WTC11 (cell line): Measurements from ENCODE around the gene LACTBL1. TPM values are rescaled to one million over a fixed set of nuclear protein-coding genes. Genes with fewer than 3 reads are reported as not detected.
"Not testable (repeated sequence)": the region's sequence is repeated elsewhere in the genome, so short reads cannot be mapped to it uniquely, and the experiment has no call there.

Source experiments
- ATAC-seq: fragments of 200-7000 bp; cut with Tn5 transposase; 2 replicates; pipeline ENCODE4 v1.10.0; 2021; ENCODE audit warnings: mild to moderate bottlenecking, moderate library complexity
- CTCF ChIA-PET: fragments of 300-600 bp; sonication (Branson Sonifier 250); formaldehyde crosslinking; loops from one replicate; lab custom pipeline; 2021; ENCODE audit warnings: antibody characterized with exemption; lab: Charles Lee
- POLR2A ChIA-PET: fragments of 350-600 bp; sonication (Branson Sonifier 250); formaldehyde crosslinking; loops from one replicate; lab custom pipeline; 2021; ENCODE audit warnings: antibody characterized with exemption; lab: Charles Lee
- DNase-seq: peaks from one replicate; pipeline ENCODE4 v3.0.0; 2021; ENCODE audit warnings: low spot score
- H3K27ac Mint-ChIP-seq: 2 replicates; pipeline ENCODE4 v1.8.0; 2021; ENCODE audit warnings: mixed read lengths
- H3K27me3 Mint-ChIP-seq: 2 replicates; pipeline ENCODE4 v1.8.0; 2021; ENCODE audit warnings: low read depth, mild to moderate bottlenecking, moderate library complexity, mixed read lengths
- H3K36me3 Mint-ChIP-seq: 2 replicates; pipeline ENCODE4 v1.8.0; 2021; ENCODE audit warnings: mixed read lengths
- H3K4me1 Mint-ChIP-seq: 2 replicates; pipeline ENCODE4 v1.8.0; 2022; ENCODE audit warnings: mixed read lengths
- H3K4me3 Mint-ChIP-seq: 2 replicates; pipeline ENCODE4 v1.8.0; 2021; ENCODE audit warnings: mild to moderate bottlenecking, moderate library complexity, mixed read lengths
- H3K9me3 Mint-ChIP-seq: 2 replicates; pipeline ENCODE4 v1.8.0; 2021; ENCODE audit warnings: mixed read lengths
- ETV6 ChIP-seq: sonication (generic); formaldehyde crosslinking; IDR thresholded peaks from 2 replicates; pipeline ENCODE4 v1.8.1; 2022; ENCODE audit warnings: mild to moderate bottlenecking, missing genetic modification reagents
- GABPB1 ChIP-seq: sonication (generic); formaldehyde crosslinking; IDR thresholded peaks from 2 replicates; pipeline ENCODE4 v1.8.1; 2023; ENCODE audit warnings: mild to moderate bottlenecking, missing genetic modification reagents
- JAZF1 ChIP-seq: fragments of 250-450 bp; sonication (Bioruptor Pico); IDR thresholded peaks from 2 replicates; pipeline ENCODE4 v1.9.0; 2021; ENCODE audit warnings: moderate library complexity, mild to moderate bottlenecking, inconsistent platforms
- KAT7 ChIP-seq: sonication (generic); formaldehyde crosslinking; IDR thresholded peaks from 2 replicates; pipeline ENCODE4 v1.8.1; 2023; ENCODE audit warnings: missing genetic modification reagents, mild to moderate bottlenecking, borderline replicate concordance
- ZBTB21 ChIP-seq: sonication (generic); formaldehyde crosslinking; IDR thresholded peaks from 2 replicates; pipeline ENCODE4 v1.8.1; 2023; ENCODE audit warnings: mild to moderate bottlenecking, missing genetic modification reagents, borderline replicate concordance
- total RNA-seq: library from RNA; stranded (reverse); gene quantifications from 3 replicates; pipeline ENCODE4 v1.2.3, GENCODE V29; 2021
- TF ChIP-seq, protein P1 (sequence below): sonication (generic); formaldehyde crosslinking; IDR thresholded peaks from 2 replicates; pipeline ENCODE4 v1.8.1; 2022; ENCODE audit warnings: mild to moderate bottlenecking, moderate library complexity, missing genetic modification reagents
- TF ChIP-seq, protein P2 (sequence below): sonication (generic); formaldehyde crosslinking; IDR thresholded peaks from 2 replicates; pipeline ENCODE4 v1.8.0; 2022; ENCODE audit warnings: missing genetic modification reagents
- TF ChIP-seq, protein P3 (sequence below): sonication (generic); formaldehyde crosslinking; IDR thresholded peaks from 2 replicates; pipeline ENCODE4 v1.8.1; 2023; ENCODE audit warnings: mild to moderate bottlenecking, missing genetic modification reagents
- TF ChIP-seq, protein P4 (sequence below): fragments of 250-450 bp; sonication (Bioruptor Pico); IDR thresholded peaks from 2 replicates; pipeline ENCODE4 v1.9.0; 2021; ENCODE audit warnings: mild to moderate bottlenecking, borderline replicate concordance
- TF ChIP-seq, protein P5 (sequence below): sonication (generic); formaldehyde crosslinking; IDR thresholded peaks from 2 replicates; pipeline ENCODE4 v1.8.1; 2023; ENCODE audit warnings: mild to moderate bottlenecking, moderate library complexity, missing genetic modification reagents
- TF ChIP-seq, protein P6 (sequence below): sonication (generic); formaldehyde crosslinking; IDR thresholded peaks from 2 replicates; pipeline ENCODE4 v1.8.1; 2023; ENCODE audit warnings: mild to moderate bottlenecking, missing genetic modification reagents, borderline replicate concordance
- TF ChIP-seq, protein P7 (sequence below): sonication (generic); formaldehyde crosslinking; IDR thresholded peaks from 2 replicates; pipeline ENCODE4 v1.8.0; 2022; ENCODE audit warnings: mild to moderate bottlenecking, missing genetic modification reagents

Gene LACTBL1
- total RNA-seq, 1 experiment from 2014 or later, result not detected

DNA sequence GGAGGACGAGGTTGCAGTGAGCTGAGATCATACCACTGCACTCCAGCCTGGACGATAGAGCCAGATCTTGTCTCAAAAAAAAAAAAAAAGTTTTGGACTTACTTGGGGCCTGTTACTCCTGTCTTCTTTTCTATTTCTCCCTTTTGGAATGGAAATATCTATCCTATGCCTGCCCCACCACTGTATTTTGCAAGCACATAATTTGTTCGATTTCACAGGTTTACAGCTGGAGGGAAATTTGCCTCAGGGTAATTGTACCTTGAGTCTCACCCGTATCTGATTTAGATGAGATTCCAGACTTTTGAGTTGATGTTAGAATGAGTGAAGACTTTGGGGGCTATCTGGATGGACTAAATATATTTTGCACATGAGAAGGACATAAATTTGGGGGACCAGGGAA is 34.4 kb upstream of the LACTBL1 start:
- 0 out of 2 replicates have a peak, but pooled peaks cover 4% of the 10 kb centered on the region for H3K9me3 Mint-ChIP-seq
- H3K4me1 Mint-ChIP-seq, result no peaks in the 10 kb centered on the region
- no peak overlapping the region for H3K4me3 Mint-ChIP-seq
- CTCF ChIA-PET, result no interaction called here
- ATAC-seq, result no peak
- no peaks in the 10 kb centered on the region; the same call in 1 of the 2 replicates for H3K36me3 Mint-ChIP-seq
- TF ChIP-seq GABPB1 (CRISPR knock-in tag), result no peak
- TF ChIP-seq KAT7 (CRISPR knock-in tag), result no peak
- TF ChIP-seq, all 79 proteins: peak for 0
- no peak for DNase-seq
- Mint-ChIP-seq H3K27me3 (peaks cover 5% of the 10 kb centered on the region), H3K27ac (no peak overlapping the region)
- POLR2A ChIA-PET, result no interaction called here

DNA sequence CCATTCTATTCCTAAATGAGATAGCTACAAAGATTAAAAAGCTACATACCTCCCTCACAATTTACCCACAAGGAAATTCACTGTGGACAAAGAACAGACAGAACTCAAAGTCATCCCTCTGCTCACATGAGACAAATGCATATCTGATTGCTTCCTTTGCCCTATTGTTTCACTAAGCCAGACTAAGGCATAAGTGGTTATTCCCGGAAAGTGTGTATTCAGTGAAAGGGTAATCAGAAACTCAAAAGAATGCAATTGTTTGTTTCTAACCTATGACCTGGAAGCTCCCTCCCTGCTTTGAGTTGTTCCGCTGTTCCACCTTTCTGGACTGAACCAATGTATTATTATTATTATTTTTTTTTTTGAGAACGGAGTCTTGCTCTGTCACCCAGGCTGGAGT is 32.1 kb upstream of the LACTBL1 start:
- H3K36me3 Mint-ChIP-seq, H3K27ac Mint-ChIP-seq, H3K27me3 Mint-ChIP-seq, DNase-seq, POLR2A ChIA-PET, CTCF ChIA-PET, ATAC-seq, H3K4me3 Mint-ChIP-seq, H3K4me1 Mint-ChIP-seq, H3K9me3 Mint-ChIP-seq: not testable (repeated sequence)

DNA sequence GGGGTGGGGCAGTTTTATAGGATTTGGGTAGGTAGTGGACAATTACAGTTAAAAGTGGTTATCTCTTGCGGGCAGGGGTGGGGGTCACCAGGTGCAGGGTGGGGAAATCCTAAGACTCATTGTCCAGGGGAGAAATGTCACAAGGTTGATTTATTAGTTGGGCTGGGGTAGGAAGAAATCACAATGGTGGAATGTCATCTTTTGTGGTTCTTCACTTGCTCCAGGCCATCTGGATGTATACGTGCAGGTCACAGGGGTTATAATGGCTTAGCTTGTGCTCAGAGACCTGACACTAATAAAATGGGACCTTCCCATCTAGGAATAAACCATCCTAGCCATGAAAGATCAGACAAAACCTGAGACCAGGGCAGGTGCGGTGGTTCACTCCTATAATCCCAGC is 31.4 kb upstream of the LACTBL1 start:
- peaks cover 5% of the 10 kb centered on the region for H3K27me3 Mint-ChIP-seq
- no peak overlapping the region for H3K4me3 Mint-ChIP-seq
- H3K9me3 Mint-ChIP-seq, result 0 out of 2 replicates have a peak, but pooled peaks cover 4% of the 10 kb centered on the region
- no peak overlapping the region for H3K27ac Mint-ChIP-seq
- no peaks in the 10 kb centered on the region for H3K4me1 Mint-ChIP-seq
- ATAC-seq (no peak), DNase-seq (no peak)
- ChIA-PET POLR2A (no interaction called here), CTCF (no interaction called here)
- H3K36me3 Mint-ChIP-seq, result no peaks in the 10 kb centered on the region; the same call in 1 of the 2 replicates
- TF ChIP-seq JAZF1 (no peak), ETV6 (CRISPR knock-in tag) (no peak), ZBTB21 (no peak), GABPB1 (CRISPR knock-in tag) (no peak)
- TF ChIP-seq, protein P1, sequence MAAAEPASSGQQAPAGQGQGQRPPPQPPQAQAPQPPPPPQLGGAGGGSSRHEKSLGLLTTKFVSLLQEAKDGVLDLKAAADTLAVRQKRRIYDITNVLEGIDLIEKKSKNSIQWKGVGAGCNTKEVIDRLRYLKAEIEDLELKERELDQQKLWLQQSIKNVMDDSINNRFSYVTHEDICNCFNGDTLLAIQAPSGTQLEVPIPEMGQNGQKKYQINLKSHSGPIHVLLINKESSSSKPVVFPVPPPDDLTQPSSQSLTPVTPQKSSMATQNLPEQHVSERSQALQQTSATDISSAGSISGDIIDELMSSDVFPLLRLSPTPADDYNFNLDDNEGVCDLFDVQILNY, result no peak
- TF ChIP-seq, protein P2, sequence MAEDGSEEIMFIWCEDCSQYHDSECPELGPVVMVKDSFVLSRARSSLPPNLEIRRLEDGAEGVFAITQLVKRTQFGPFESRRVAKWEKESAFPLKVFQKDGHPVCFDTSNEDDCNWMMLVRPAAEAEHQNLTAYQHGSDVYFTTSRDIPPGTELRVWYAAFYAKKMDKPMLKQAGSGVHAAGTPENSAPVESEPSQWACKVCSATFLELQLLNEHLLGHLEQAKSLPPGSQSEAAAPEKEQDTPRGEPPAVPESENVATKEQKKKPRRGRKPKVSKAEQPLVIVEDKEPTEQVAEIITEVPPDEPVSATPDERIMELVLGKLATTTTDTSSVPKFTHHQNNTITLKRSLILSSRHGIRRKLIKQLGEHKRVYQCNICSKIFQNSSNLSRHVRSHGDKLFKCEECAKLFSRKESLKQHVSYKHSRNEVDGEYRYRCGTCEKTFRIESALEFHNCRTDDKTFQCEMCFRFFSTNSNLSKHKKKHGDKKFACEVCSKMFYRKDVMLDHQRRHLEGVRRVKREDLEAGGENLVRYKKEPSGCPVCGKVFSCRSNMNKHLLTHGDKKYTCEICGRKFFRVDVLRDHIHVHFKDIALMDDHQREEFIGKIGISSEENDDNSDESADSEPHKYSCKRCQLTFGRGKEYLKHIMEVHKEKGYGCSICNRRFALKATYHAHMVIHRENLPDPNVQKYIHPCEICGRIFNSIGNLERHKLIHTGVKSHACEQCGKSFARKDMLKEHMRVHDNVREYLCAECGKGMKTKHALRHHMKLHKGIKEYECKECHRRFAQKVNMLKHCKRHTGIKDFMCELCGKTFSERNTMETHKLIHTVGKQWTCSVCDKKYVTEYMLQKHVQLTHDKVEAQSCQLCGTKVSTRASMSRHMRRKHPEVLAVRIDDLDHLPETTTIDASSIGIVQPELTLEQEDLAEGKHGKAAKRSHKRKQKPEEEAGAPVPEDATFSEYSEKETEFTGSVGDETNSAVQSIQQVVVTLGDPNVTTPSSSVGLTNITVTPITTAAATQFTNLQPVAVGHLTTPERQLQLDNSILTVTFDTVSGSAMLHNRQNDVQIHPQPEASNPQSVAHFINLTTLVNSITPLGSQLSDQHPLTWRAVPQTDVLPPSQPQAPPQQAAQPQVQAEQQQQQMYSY (CRISPR knock-in tag), result no peak
- TF ChIP-seq, protein P3, sequence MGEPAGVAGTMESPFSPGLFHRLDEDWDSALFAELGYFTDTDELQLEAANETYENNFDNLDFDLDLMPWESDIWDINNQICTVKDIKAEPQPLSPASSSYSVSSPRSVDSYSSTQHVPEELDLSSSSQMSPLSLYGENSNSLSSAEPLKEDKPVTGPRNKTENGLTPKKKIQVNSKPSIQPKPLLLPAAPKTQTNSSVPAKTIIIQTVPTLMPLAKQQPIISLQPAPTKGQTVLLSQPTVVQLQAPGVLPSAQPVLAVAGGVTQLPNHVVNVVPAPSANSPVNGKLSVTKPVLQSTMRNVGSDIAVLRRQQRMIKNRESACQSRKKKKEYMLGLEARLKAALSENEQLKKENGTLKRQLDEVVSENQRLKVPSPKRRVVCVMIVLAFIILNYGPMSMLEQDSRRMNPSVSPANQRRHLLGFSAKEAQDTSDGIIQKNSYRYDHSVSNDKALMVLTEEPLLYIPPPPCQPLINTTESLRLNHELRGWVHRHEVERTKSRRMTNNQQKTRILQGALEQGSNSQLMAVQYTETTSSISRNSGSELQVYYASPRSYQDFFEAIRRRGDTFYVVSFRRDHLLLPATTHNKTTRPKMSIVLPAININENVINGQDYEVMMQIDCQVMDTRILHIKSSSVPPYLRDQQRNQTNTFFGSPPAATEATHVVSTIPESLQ (CRISPR knock-in tag), result no peak
- TF ChIP-seq, protein P4, sequence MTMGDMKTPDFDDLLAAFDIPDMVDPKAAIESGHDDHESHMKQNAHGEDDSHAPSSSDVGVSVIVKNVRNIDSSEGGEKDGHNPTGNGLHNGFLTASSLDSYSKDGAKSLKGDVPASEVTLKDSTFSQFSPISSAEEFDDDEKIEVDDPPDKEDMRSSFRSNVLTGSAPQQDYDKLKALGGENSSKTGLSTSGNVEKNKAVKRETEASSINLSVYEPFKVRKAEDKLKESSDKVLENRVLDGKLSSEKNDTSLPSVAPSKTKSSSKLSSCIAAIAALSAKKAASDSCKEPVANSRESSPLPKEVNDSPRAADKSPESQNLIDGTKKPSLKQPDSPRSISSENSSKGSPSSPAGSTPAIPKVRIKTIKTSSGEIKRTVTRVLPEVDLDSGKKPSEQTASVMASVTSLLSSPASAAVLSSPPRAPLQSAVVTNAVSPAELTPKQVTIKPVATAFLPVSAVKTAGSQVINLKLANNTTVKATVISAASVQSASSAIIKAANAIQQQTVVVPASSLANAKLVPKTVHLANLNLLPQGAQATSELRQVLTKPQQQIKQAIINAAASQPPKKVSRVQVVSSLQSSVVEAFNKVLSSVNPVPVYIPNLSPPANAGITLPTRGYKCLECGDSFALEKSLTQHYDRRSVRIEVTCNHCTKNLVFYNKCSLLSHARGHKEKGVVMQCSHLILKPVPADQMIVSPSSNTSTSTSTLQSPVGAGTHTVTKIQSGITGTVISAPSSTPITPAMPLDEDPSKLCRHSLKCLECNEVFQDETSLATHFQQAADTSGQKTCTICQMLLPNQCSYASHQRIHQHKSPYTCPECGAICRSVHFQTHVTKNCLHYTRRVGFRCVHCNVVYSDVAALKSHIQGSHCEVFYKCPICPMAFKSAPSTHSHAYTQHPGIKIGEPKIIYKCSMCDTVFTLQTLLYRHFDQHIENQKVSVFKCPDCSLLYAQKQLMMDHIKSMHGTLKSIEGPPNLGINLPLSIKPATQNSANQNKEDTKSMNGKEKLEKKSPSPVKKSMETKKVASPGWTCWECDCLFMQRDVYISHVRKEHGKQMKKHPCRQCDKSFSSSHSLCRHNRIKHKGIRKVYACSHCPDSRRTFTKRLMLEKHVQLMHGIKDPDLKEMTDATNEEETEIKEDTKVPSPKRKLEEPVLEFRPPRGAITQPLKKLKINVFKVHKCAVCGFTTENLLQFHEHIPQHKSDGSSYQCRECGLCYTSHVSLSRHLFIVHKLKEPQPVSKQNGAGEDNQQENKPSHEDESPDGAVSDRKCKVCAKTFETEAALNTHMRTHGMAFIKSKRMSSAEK (CRISPR knock-in tag), result no peak
- TF ChIP-seq, protein P5, sequence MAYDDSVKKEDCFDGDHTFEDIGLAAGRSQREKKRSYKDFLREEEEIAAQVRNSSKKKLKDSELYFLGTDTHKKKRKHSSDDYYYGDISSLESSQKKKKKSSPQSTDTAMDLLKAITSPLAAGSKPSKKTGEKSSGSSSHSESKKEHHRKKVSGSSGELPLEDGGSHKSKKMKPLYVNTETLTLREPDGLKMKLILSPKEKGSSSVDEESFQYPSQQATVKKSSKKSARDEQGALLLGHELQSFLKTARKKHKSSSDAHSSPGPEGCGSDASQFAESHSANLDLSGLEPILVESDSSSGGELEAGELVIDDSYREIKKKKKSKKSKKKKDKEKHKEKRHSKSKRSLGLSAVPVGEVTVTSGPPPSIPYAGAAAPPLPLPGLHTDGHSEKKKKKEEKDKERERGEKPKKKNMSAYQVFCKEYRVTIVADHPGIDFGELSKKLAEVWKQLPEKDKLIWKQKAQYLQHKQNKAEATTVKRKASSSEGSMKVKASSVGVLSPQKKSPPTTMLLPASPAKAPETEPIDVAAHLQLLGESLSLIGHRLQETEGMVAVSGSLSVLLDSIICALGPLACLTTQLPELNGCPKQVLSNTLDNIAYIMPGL, result no peak
- TF ChIP-seq, protein P6, sequence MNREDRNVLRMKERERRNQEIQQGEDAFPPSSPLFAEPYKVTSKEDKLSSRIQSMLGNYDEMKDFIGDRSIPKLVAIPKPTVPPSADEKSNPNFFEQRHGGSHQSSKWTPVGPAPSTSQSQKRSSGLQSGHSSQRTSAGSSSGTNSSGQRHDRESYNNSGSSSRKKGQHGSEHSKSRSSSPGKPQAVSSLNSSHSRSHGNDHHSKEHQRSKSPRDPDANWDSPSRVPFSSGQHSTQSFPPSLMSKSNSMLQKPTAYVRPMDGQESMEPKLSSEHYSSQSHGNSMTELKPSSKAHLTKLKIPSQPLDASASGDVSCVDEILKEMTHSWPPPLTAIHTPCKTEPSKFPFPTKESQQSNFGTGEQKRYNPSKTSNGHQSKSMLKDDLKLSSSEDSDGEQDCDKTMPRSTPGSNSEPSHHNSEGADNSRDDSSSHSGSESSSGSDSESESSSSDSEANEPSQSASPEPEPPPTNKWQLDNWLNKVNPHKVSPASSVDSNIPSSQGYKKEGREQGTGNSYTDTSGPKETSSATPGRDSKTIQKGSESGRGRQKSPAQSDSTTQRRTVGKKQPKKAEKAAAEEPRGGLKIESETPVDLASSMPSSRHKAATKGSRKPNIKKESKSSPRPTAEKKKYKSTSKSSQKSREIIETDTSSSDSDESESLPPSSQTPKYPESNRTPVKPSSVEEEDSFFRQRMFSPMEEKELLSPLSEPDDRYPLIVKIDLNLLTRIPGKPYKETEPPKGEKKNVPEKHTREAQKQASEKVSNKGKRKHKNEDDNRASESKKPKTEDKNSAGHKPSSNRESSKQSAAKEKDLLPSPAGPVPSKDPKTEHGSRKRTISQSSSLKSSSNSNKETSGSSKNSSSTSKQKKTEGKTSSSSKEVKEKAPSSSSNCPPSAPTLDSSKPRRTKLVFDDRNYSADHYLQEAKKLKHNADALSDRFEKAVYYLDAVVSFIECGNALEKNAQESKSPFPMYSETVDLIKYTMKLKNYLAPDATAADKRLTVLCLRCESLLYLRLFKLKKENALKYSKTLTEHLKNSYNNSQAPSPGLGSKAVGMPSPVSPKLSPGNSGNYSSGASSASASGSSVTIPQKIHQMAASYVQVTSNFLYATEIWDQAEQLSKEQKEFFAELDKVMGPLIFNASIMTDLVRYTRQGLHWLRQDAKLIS (CRISPR knock-in tag), result no peak
- TF ChIP-seq, protein P7, sequence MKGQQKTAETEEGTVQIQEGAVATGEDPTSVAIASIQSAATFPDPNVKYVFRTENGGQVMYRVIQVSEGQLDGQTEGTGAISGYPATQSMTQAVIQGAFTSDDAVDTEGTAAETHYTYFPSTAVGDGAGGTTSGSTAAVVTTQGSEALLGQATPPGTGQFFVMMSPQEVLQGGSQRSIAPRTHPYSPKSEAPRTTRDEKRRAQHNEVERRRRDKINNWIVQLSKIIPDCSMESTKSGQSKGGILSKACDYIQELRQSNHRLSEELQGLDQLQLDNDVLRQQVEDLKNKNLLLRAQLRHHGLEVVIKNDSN (CRISPR knock-in tag), result no peak
